HCT116 (cell line): ENCODE measurements around the gene PKN1. TPM values are rescaled to one million over a fixed set of nuclear protein-coding genes. Genes with fewer than 3 reads are reported as not detected.

Experiments
- ATAC-seq: fragments of 200-7000 bp; cut with Tn5 transposase; 2 replicates; pipeline ENCODE4 v1.9.1; 2020; ENCODE audit warnings: mild to moderate bottlenecking, moderate library complexity
- BruUV-seq: library from RNA; stranded (reverse); fragments of 400-500 nt; replicated peaks from 2 replicates; lab custom pipeline; 2021; lab: Mats Ljungman, UMichigan
- CTCF ChIA-PET: fragments of 300-600 bp; sonication (Branson Sonifier 250); formaldehyde crosslinking; loops from one replicate; lab custom pipeline; 2021; ENCODE audit warnings: antibody characterized with exemption; lab: Charles Lee
- POLR2A ChIA-PET: fragments of 300-600, 350-600 bp; sonication (Branson Sonifier 250); formaldehyde crosslinking; loops from one replicate; lab custom pipeline; 2021; ENCODE audit warnings: antibody characterized with exemption; lab: Charles Lee
- RAD21 ChIA-PET, 2 experiments: fragments of 300-600 bp; sonication (Branson Sonifier 250); formaldehyde crosslinking; loops; one replicate each; lab custom pipeline; 2023; ENCODE audit warnings: low total read pairs in 2 of 2; ENCODE audit not compliant: uncharacterized antibody in 2 of 2, unreplicated experiment in 2 of 2, low non-redundant PET in 1 of 2; lab: Charles Lee
- DNase-seq: peaks from one replicate; pipeline ENCODE4 v3.0.0-alpha.2; 2010; ENCODE audit warnings: low read depth, low spot score
- H2AFZ ChIP-seq: fragments of 200-600 bp; shearing (Covaris generic), sonication (generic); 2 replicates; pipeline ENCODE4 v1.6.1; 2017; ENCODE audit warnings: low read depth, mixed run types, mixed read lengths, antibody characterized with exemption, low read length; ENCODE audit not compliant: poor library complexity, severe bottlenecking
- H3K27ac ChIP-seq: 2 replicates; pipeline ENCODE4 v1.5.1; 2012; ENCODE audit warnings: low read depth, low read length
- H3K27me3 ChIP-seq: fragments of 200-600 bp; sonication (generic); 2 replicates; pipeline ENCODE4 v1.6.1; 2016; ENCODE audit warnings: mixed run types, low read length, mixed read lengths; ENCODE audit not compliant: insufficient read depth
- H3K36me3 ChIP-seq, 2 experiments: fragments of 200-500 bp in 1 of 2; fragments of 200-600 bp in 1 of 2; sonication (Bioruptor generic) in 1 of 2; sonication (generic) in 1 of 2; 2 replicates each; pipeline versions ENCODE4 v1.5.1 to v1.6.1; 2014 to 2016; ENCODE audit warnings: low read length in 2 of 2, inconsistent platforms in 1 of 2, mixed read lengths in 1 of 2, mixed run types in 1 of 2; ENCODE audit not compliant: insufficient read depth in 2 of 2, control insufficient read depth in 1 of 2
- H3K4me1 ChIP-seq, 2 experiments: fragments of 200-600 bp in 1 of 2; sonication (generic) in 1 of 2; 2 replicates each; pipeline versions ENCODE4 v1.5.1 to v1.6.1; 2012 to 2017; ENCODE audit warnings: low read length in 2 of 2, inconsistent platforms in 1 of 2, mild to moderate bottlenecking in 1 of 2, mixed read lengths in 1 of 2, mixed run types in 1 of 2, moderate library complexity in 1 of 2; ENCODE audit not compliant: insufficient read depth in 2 of 2, control insufficient read depth in 1 of 2
- H3K4me2 ChIP-seq: fragments of 200-600 bp; sonication (generic); 2 replicates; pipeline ENCODE4 v1.6.1; 2017; ENCODE audit warnings: mixed run types, low read length, mixed read lengths
- H3K4me3 ChIP-seq, 2 experiments: fragments of 200-600 bp in 1 of 2; sonication (generic) in 1 of 2; replicated peaks in 1 of 2; 2 replicates each; pipeline ENCODE4 v1.5.1; 2011 to 2016; ENCODE audit warnings: low read length in 2 of 2, control low read depth in 1 of 2, low read depth in 1 of 2, mild to moderate bottlenecking in 1 of 2, mixed read lengths in 1 of 2, mixed run types in 1 of 2
- H3K79me2 ChIP-seq: fragments of 200-600 bp; sonication (generic); 2 replicates; pipeline ENCODE4 v1.6.1; 2017; ENCODE audit warnings: mild to moderate bottlenecking, mixed run types, low read length, moderate library complexity, mixed read lengths; ENCODE audit not compliant: insufficient read depth
- H3K9ac ChIP-seq: fragments of 200-600 bp; sonication (generic); 2 replicates; pipeline ENCODE4 v1.6.1; 2016; ENCODE audit warnings: low read length, mixed read lengths
- H3K9me2 ChIP-seq: fragments of 200-600 bp; sonication (generic), shearing (Covaris generic); 2 replicates; pipeline ENCODE4 v1.6.1; 2017; ENCODE audit warnings: mixed run types, mild to moderate bottlenecking, moderate library complexity; ENCODE audit not compliant: insufficient read depth
- H3K9me3 ChIP-seq, 2 experiments: fragments of 200-500 bp in 1 of 2; fragments of 200-600 bp in 1 of 2; sonication (Bioruptor generic) in 1 of 2; sonication (generic) in 1 of 2; 2 replicates each; pipeline ENCODE4 v1.6.1; 2014 to 2017; ENCODE audit warnings: low read length in 2 of 2, mixed read lengths in 2 of 2, inconsistent platforms in 1 of 2, low read depth in 1 of 2, mild to moderate bottlenecking in 1 of 2, mixed run types in 1 of 2, moderate library complexity in 1 of 2; ENCODE audit not compliant: control insufficient read depth in 1 of 2, insufficient read depth in 1 of 2
- H4K20me1 ChIP-seq: fragments of 200-600 bp; sonication (generic), shearing (Covaris generic); 2 replicates; pipeline ENCODE4 v1.6.1; 2017; ENCODE audit warnings: mixed run types, mild to moderate bottlenecking, moderate library complexity; ENCODE audit not compliant: insufficient read depth
- EZH2 ChIP-seq: fragments of 200-600 bp; sonication (generic); IDR thresholded peaks from 2 replicates; pipeline ENCODE4 v1.6.1; 2017; ENCODE audit warnings: antibody characterized with exemption, mixed run types
- POLR2A ChIP-seq: IDR thresholded peaks from 2 replicates; pipeline ENCODE4 v1.7.0; 2011; ENCODE audit warnings: borderline replicate concordance; ENCODE audit not compliant: insufficient read depth, insufficient read length; ENCODE audit errors: extremely low read depth
- SIN3A ChIP-seq: IDR thresholded peaks from 2 replicates; pipeline ENCODE4 v1.6.1; 2012; ENCODE audit warnings: low read depth
- SRF ChIP-seq: IDR thresholded peaks from 2 replicates; pipeline ENCODE4 v1.6.1; 2012; ENCODE audit warnings: low read depth
- ZFX ChIP-seq: fragments of 450-650 bp; IDR thresholded peaks from 2 replicates; pipeline ENCODE4 v1.6.1; 2017
- ZNF274 ChIP-seq: fragments of 200-500 bp; sonication (Bioruptor generic); IDR thresholded peaks from 2 replicates; pipeline ENCODE4 v1.6.1; 2014; ENCODE audit warnings: mild to moderate bottlenecking, low read depth, low read length, inconsistent platforms
- intact Hi-C: fragments of 100-400 bp; cut with micrococcal nuclease; formaldehyde crosslinking; loops from 2 replicates; pipeline ENCODE4 v1.10.0; 2022
- total RNA-seq: library from RNA; stranded (reverse); gene quantifications from one replicate; pipeline ENCODE4 v1.2.1, GENCODE V29; 2021; ENCODE audit not compliant: unreplicated experiment

The PKN1 gene
- total RNA-seq, 1 experiment from 2014 or later: 248 TPM

GRCh38 chr19:14427461-14427860, 5.6 kb upstream of the PKN1 start:
- no peaks in the 10 kb centered on the region for H3K79me2 ChIP-seq
- ATAC-seq (no peak), DNase-seq (no peak)
- RAD21 ChIA-PET: no interaction called here
- H3K9ac ChIP-seq: no peak overlapping the region
- H2AFZ ChIP-seq: no peak overlapping the region
- CTCF ChIA-PET: no interaction called here
- no peaks in the 10 kb centered on the region for H3K27me3 ChIP-seq
- no peaks in the 10 kb centered on the region for H3K9me2 ChIP-seq
- no peaks in the 10 kb centered on the region for H3K9me3 ChIP-seq
- H3K36me3 ChIP-seq: no peaks in the 10 kb centered on the region
- TF ChIP-seq ZNF274 (no peak), EZH2 (no peak), ZFX (no peak), SRF (no peak)
- no peak overlapping the region for H3K4me2 ChIP-seq
- no TSS peak for BruUV-seq
- no peak overlapping the region for H3K27ac ChIP-seq
- intact Hi-C loops: no loop called here
- H3K4me1 ChIP-seq: peaks cover 3 to 18% of the 10 kb centered on the region in 2 experiments; a peak in 3 of 4 replicates
- H3K4me3 ChIP-seq: no peak overlapping the region
- POLR2A ChIA-PET: no interaction called here
- H4K20me1 ChIP-seq: no peaks in the 10 kb centered on the region

GRCh38 chr19:14428882-14429416, 4.2 kb upstream of the PKN1 start:
- Histone ChIP-seq H3K4me1 (peaks cover 7 to 22% of the 10 kb centered on the region in 2 experiments), H3K9me3 (no peaks in the 10 kb centered on the region), H2AFZ (no peak overlapping the region), H3K27me3 (no peaks in the 10 kb centered on the region), H3K9ac (no peak overlapping the region), H3K79me2 (peaks cover 5% of the 10 kb centered on the region; the same call in 1 of the 2 replicates), H4K20me1 (no peaks in the 10 kb centered on the region), H3K4me3 (no peak overlapping the region), H3K27ac (no peak overlapping the region), H3K36me3 (no peaks in the 10 kb centered on the region), H3K4me2 (no peak overlapping the region), H3K9me2 (no peaks in the 10 kb centered on the region)
- ChIA-PET POLR2A (interaction anchor here (0.7 to 1.2 kb wide), 2 partner anchors 9 to 265 kb away, joined by 3 read pairs; no protein-coding TSS in a partner anchor), CTCF (no interaction called here), RAD21 (no interaction called here)
- intact Hi-C loops: no loop called here
- BruUV-seq: no TSS peak
- DNase-seq (no peak), ATAC-seq (no peak)
- TF ChIP-seq SIN3A (no peak), POLR2A (no peak)
